Panc1 (cell line): ENCODE data around the gene ITIH5. TPM values are rescaled to one million over a fixed set of nuclear protein-coding genes. Genes with fewer than 3 reads are reported as not detected.

ENCODE experiments used
- ATAC-seq: fragments of 200-7000 bp; cut with Tn5 transposase; 2 replicates; pipeline ENCODE4 v1.9.1; 2020; ENCODE audit warnings: mild to moderate bottlenecking, moderate library complexity
- BruUV-seq: library from RNA; stranded (reverse); fragments of 400-500 nt; replicated peaks from 2 replicates; lab custom pipeline; 2021; lab: Mats Ljungman, UMichigan
- CTCF ChIA-PET: fragments of 300-600 bp; sonication (Branson Sonifier 250); formaldehyde crosslinking; loops from one replicate; lab custom pipeline; 2022; ENCODE audit warnings: antibody characterized with exemption; lab: Charles Lee
- POLR2A ChIA-PET: fragments of 300-600 bp; sonication (Branson Sonifier 250); formaldehyde crosslinking; loops from one replicate; lab custom pipeline; 2022; ENCODE audit warnings: antibody characterized with exemption; lab: Charles Lee
- DNase-seq: peaks from one replicate; pipeline ENCODE4 v3.0.0-alpha.2; 2010; ENCODE audit warnings: low read depth, low spot score
- H3K27ac ChIP-seq: 2 replicates; pipeline ENCODE4 v1.5.1; 2011; ENCODE audit warnings: mild to moderate bottlenecking, low read length, inconsistent platforms
- H3K27me3 ChIP-seq: fragments of 200-500 bp; sonication (Bioruptor generic); 2 replicates; pipeline ENCODE4 v1.6.0; 2014; ENCODE audit warnings: low read length, inconsistent platforms; ENCODE audit not compliant: control insufficient read depth, insufficient read depth
- H3K36me3 ChIP-seq: fragments of 200-500 bp; sonication (Bioruptor generic); 2 replicates; pipeline ENCODE4 v1.5.1; 2014; ENCODE audit warnings: inconsistent platforms, mild to moderate bottlenecking, low read length, moderate library complexity; ENCODE audit not compliant: control insufficient read depth, insufficient read depth
- H3K4me1 ChIP-seq: 2 replicates; pipeline ENCODE4 v1.5.1; 2011; ENCODE audit warnings: inconsistent platforms, mild to moderate bottlenecking, low read length, moderate library complexity; ENCODE audit not compliant: control insufficient read depth, insufficient read depth
- H3K4me3 ChIP-seq, 2 experiments: 2 replicates each; pipeline ENCODE4 v1.5.1; 2011 to 2012; ENCODE audit warnings: low read depth in 2 of 2, low read length in 2 of 2, mild to moderate bottlenecking in 2 of 2, inconsistent platforms in 1 of 2, moderate library complexity in 1 of 2
- H3K9me3 ChIP-seq: fragments of 200-500 bp; sonication (Bioruptor generic); 2 replicates; pipeline ENCODE4 v1.5.1; 2014; ENCODE audit warnings: low read depth, mild to moderate bottlenecking, inconsistent platforms, low read length, moderate library complexity; ENCODE audit not compliant: control insufficient read depth, insufficient read depth
- POLR2AphosphoS5 ChIP-seq: IDR thresholded peaks from 2 replicates; pipeline ENCODE4 v1.6.1; 2012; ENCODE audit warnings: mild to moderate bottlenecking, low read depth, low read length, moderate library complexity
- SIN3A ChIP-seq: IDR thresholded peaks from 2 replicates; pipeline ENCODE4 v1.6.1; 2012; ENCODE audit warnings: low read depth, mild to moderate bottlenecking, low read length, moderate library complexity, borderline replicate concordance; ENCODE audit not compliant: insufficient read depth
- TCF7L2 ChIP-seq: IDR thresholded peaks from 2 replicates; pipeline ENCODE4 v1.6.1; 2011; ENCODE audit warnings: mild to moderate bottlenecking, low read depth, low read length, inconsistent platforms
- in situ Hi-C: cut with HindIII; loops from 2 replicates; pipeline ENCODE4 v1.10.0; 2016; ENCODE audit warnings: low sequenced_read_pairs, low pct_unique_long_range_greater_than_20kb
- intact Hi-C: fragments of 100-400 bp; cut with micrococcal nuclease; formaldehyde crosslinking; loops from one replicate; pipeline ENCODE4 v1.10.0; 2022; ENCODE audit not compliant: unreplicated experiment
- total RNA-seq: library from RNA; stranded (reverse); gene quantifications from one replicate; pipeline ENCODE4 v1.2.1, GENCODE V29; 2021; ENCODE audit not compliant: unreplicated experiment
- TF ChIP-seq, protein P1 (sequence below): fragments of 450-650 bp; IDR thresholded peaks from 2 replicates; pipeline ENCODE4 v1.5.1; 2017; ENCODE audit warnings: mild to moderate bottlenecking
- TF ChIP-seq, protein P2 (sequence below), 2 experiments: IDR thresholded peaks; 2 replicates each; pipeline ENCODE4 v1.6.1; 2011 to 2012; ENCODE audit warnings: low read depth in 2 of 2, control low read depth in 1 of 2, low read length in 1 of 2, mild to moderate bottlenecking in 1 of 2, moderate library complexity in 1 of 2; ENCODE audit not compliant: insufficient read depth in 1 of 2

Gene ITIH5
- total RNA-seq, 1 experiment from 2014 or later: not detected

DNA sequence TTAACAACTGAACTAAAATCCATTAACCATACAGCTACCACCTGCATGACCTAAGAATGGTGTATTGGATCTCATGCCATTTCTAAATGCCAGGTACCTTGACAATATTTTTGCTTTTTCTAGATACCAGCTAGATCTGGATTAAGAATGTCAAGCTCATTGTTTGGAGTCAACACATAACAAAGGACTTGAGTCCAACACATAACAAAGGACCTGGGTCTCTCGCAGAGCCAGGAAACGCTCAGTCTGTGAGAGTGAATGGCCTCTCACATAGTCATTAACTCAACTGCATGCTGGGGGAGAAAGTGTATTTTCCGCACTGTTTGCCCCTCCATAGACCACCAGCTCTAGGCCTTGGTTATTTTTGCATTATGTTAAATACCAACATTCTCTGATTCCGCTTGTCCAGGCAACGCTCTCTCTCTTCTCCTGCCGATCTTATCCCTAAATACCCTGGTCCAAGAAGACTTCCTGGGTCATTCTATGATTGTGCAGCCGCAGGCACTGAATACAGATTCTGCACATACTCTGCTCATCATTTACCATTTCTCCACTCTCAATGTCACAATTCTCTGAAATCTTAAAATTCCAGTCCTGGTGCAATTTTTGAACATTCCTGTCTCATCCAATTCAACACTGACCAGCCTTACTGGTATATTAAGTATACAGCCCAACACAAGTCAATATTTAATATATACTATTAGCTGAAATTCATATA lies 31.2 kb downstream of the ITIH5 start:
- H3K4me3 ChIP-seq: no peak overlapping the region
- no peaks in the 10 kb centered on the region for H3K4me1 ChIP-seq
- in situ Hi-C loops (no loop called here), intact Hi-C loops (loop anchor here (2.0 kb wide), 1 partner anchor 35 kb away; no protein-coding TSS in a partner anchor)
- no peak overlapping the region for H3K27ac ChIP-seq
- ChIA-PET POLR2A (no interaction called here), CTCF (no interaction called here)
- no peaks in the 10 kb centered on the region for H3K9me3 ChIP-seq
- TF ChIP-seq TCF7L2 (no peak), POLR2AphosphoS5 (no peak), SIN3A (no peak)
- TF ChIP-seq, protein P1, sequence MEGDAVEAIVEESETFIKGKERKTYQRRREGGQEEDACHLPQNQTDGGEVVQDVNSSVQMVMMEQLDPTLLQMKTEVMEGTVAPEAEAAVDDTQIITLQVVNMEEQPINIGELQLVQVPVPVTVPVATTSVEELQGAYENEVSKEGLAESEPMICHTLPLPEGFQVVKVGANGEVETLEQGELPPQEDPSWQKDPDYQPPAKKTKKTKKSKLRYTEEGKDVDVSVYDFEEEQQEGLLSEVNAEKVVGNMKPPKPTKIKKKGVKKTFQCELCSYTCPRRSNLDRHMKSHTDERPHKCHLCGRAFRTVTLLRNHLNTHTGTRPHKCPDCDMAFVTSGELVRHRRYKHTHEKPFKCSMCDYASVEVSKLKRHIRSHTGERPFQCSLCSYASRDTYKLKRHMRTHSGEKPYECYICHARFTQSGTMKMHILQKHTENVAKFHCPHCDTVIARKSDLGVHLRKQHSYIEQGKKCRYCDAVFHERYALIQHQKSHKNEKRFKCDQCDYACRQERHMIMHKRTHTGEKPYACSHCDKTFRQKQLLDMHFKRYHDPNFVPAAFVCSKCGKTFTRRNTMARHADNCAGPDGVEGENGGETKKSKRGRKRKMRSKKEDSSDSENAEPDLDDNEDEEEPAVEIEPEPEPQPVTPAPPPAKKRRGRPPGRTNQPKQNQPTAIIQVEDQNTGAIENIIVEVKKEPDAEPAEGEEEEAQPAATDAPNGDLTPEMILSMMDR: no peak
- TF ChIP-seq, protein P2, sequence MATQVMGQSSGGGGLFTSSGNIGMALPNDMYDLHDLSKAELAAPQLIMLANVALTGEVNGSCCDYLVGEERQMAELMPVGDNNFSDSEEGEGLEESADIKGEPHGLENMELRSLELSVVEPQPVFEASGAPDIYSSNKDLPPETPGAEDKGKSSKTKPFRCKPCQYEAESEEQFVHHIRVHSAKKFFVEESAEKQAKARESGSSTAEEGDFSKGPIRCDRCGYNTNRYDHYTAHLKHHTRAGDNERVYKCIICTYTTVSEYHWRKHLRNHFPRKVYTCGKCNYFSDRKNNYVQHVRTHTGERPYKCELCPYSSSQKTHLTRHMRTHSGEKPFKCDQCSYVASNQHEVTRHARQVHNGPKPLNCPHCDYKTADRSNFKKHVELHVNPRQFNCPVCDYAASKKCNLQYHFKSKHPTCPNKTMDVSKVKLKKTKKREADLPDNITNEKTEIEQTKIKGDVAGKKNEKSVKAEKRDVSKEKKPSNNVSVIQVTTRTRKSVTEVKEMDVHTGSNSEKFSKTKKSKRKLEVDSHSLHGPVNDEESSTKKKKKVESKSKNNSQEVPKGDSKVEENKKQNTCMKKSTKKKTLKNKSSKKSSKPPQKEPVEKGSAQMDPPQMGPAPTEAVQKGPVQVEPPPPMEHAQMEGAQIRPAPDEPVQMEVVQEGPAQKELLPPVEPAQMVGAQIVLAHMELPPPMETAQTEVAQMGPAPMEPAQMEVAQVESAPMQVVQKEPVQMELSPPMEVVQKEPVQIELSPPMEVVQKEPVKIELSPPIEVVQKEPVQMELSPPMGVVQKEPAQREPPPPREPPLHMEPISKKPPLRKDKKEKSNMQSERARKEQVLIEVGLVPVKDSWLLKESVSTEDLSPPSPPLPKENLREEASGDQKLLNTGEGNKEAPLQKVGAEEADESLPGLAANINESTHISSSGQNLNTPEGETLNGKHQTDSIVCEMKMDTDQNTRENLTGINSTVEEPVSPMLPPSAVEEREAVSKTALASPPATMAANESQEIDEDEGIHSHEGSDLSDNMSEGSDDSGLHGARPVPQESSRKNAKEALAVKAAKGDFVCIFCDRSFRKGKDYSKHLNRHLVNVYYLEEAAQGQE (IDR thresholded peaks at IDR 0.05; ENCODE audit: insufficient read depth in 1 of 2, low read depth in 2 of 2, low read length in 1 of 2): no peak
- DNase-seq (no peak), ATAC-seq (no peak)
- no peaks in the 10 kb centered on the region for H3K36me3 ChIP-seq
- H3K27me3 ChIP-seq: peaks cover 2% of the 10 kb centered on the region; the same call in 1 of the 2 replicates
- no TSS peak for BruUV-seq

DNA sequence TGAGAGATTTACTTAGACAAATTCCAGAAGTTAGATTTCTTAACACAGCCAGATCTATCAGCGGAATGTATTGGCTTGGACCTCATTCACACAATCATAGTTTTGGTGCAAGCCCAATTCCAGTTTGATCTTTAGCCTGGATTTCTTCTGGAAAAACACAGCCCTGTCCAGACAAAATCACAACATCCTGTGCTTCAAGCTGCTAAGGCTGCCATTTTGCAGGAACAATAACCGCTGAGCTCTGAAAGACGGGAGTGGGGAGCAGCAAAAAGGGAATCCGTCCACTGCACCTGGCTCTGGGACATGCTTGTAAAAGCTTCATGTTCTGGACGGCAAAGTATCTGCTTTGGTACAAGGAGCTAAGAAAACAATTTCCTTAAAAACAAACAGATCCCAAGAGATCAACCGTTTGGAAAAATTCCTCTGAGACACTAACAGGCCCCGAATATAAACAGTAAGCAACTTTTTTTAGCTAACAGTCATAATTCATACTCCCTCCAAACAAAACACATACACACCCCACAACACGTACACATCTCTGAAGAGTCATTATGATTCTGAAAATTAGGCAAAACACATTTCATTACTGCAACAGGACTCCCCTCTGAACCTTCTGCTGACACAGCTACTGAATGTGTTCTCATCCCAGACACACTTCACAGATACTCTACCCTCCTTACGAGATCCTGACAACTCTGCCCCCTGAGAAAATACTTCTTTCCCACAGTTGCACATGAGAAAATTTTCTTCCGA lies 32.4 kb downstream of the ITIH5 start:
- ChIA-PET POLR2A (no interaction called here), CTCF (no interaction called here)
- TF ChIP-seq, protein P1: no peak
- TF ChIP-seq TCF7L2: no peak
- TF ChIP-seq SIN3A: no peak
- TF ChIP-seq, protein P2 (IDR thresholded peaks at IDR 0.05; ENCODE audit: insufficient read depth in 1 of 2, low read depth in 2 of 2, low read length in 1 of 2): no peak
- no peak for TF ChIP-seq POLR2AphosphoS5
- ATAC-seq (no peak), DNase-seq (no peak)
- intact Hi-C loops: no loop called here
- Histone ChIP-seq H3K9me3 (no peaks in the 10 kb centered on the region), H3K4me3 (no peak overlapping the region), H3K27me3 (peaks cover 2% of the 10 kb centered on the region; the same call in 1 of the 2 replicates), H3K36me3 (no peaks in the 10 kb centered on the region), H3K27ac (no peak overlapping the region), H3K4me1 (no peaks in the 10 kb centered on the region)
- BruUV-seq: no TSS peak
- in situ Hi-C loops: no loop called here
